Erythroblast (primary cell): ENCODE measurements around the gene SLC2A13.
"Not testable (repeated sequence)": the region's sequence is repeated elsewhere in the genome, so short reads cannot be mapped to it uniquely, and the experiment has no call there.

ENCODE experiments used
- GATA1 ChIP-seq: IDR thresholded peaks from 2 replicates; pipeline ENCODE4 v1.6.1; 2011; ENCODE audit warnings: low read depth, mild to moderate bottlenecking, control low read depth, low read length, moderate library complexity
- POLR2A ChIP-seq: IDR thresholded peaks from 2 replicates; pipeline ENCODE4 v1.6.1; 2011; ENCODE audit warnings: mild to moderate bottlenecking, low read length

DNA sequence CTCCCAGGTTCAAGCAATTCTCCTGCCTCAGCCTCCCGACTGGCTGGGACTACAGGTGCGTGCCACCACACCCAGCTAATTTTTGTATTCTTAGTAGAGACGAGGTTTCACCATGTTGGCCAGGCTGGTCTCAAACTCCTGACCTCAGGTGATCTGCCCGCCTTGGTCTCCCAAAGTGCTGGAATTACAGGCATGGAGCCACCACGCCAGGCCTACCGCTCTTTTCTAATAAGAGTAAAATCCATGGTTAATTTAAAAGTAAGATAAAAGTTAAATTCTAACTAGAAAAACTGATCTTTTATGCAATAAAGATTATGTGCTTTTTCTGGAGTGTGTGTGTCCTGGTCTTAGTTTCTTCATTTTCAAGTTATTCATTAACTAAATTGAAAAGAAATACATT lies 212.5 kb downstream of the SLC2A13 start:
- not testable (repeated sequence) for TF ChIP-seq POLR2A, GATA1
